ENCODE data around the gene CITED1. TPM values are rescaled to one million over a fixed set of nuclear protein-coding genes. Genes with fewer than 3 reads are reported as not detected.
A peak's percentile ranks its signal among the peaks of the same experiment; 100 is the strongest.

The CITED1 gene
- total RNA-seq: not detected
- total RNA-seq (2013): 0.20 TPM
- total RNA-seq: 0 to 0.13 (median 0) reads per million in 29 experiments

GRCh38 chrX:72305286-72306084, at the start of gene CITED1:
CITED1 (minus strand) TSS chrX:72305914; CDS start chrX:72302869, 3,045 bp downstream.
- peak within 1 kb of the TSS; percentile 50 to 64 for H3K4me3 ChIP-seq (ENCODE audit: control insufficient read depth in 1 of 2, extremely low read depth in 1 of 2, low read length in 1 of 2)
- CTCF ChIA-PET: no interaction called here
- peaks cover 60 to 78% of the 10 kb centered on the region in 2 donors for H3K27me3 Mint-ChIP-seq

GRCh38 chrX:72352786-72353185, 47.1 kb upstream of the CITED1 start:
- Mint-ChIP-seq H3K27ac (no peak overlapping the region), H3K4me1 (no peaks in the 10 kb centered on the region), H3K27me3 (peaks cover 0 to 31% of the 10 kb centered on the region in 2 donors), H3K4me3 (no peak overlapping the region), H3K9me3 (no peaks in the 10 kb centered on the region), H3K36me3 (peaks cover 39% of the 10 kb centered on the region)
- Histone ChIP-seq H3K9me3 (no peaks in the 10 kb centered on the region), H3K4me1 (ENCODE audit: control insufficient read depth in 1 of 2, extremely low read depth in 1 of 2, insufficient read depth in 2 of 2, low read length in 2 of 2) (no peaks in the 10 kb centered on the region), H3K27me3 (replicated peaks in 1 of 2; ENCODE audit: control insufficient read depth in 2 of 2, extremely low read depth in 1 of 2, insufficient read depth in 2 of 2, low read length in 1 of 2) (no peaks in the 10 kb centered on the region), H3K36me3 (ENCODE audit: control insufficient read depth in 2 of 2, extremely low read depth in 1 of 2, insufficient read depth in 1 of 2, low read length in 1 of 2) (peaks cover 0 to 3% of the 10 kb centered on the region in 2 donors), H3K27ac (ENCODE audit: low read length) (no peak overlapping the region), H3K4me3 (ENCODE audit: control insufficient read depth in 1 of 2, extremely low read depth in 1 of 2, low read length in 1 of 2) (no peak overlapping the region)
- ChIA-PET CTCF (no interaction called here), POLR2A (no interaction called here)
- WGBS (ENCODE audit: insufficient coverage): no CpG with 5 or more reads among the region's 3 CpGs
- no peak for DNase-seq
- no peak for ATAC-seq (replicated peaks in 1 of 4)

More at GRCh38 chrX:72305286-72306084, at the start of gene CITED1:
- H3K27ac ChIP-seq (ENCODE audit: low read length): no peak within 1 kb of the TSS
- H3K4me1 ChIP-seq (ENCODE audit: control insufficient read depth in 1 of 2, extremely low read depth in 1 of 2, insufficient read depth in 2 of 2, low read length in 2 of 2): peaks cover 3 to 40% of the 10 kb centered on the region in 2 experiments
- Mint-ChIP-seq H3K9me3 (no peaks in the 10 kb centered on the region), H3K4me3 (peak within 1 kb of the TSS; percentile 82 to 91 (median 83)), H3K4me1 (peaks cover 27 to 37% (median 36%) of the 10 kb centered on the region in 3 donors), H3K27ac (no peak within 1 kb of the TSS), H3K36me3 (no peaks in the 10 kb centered on the region)
- under 1% methylated on average over 34 of the region's 68 CpGs for WGBS (ENCODE audit: insufficient coverage)
- no peaks in the 10 kb centered on the region for H3K36me3 ChIP-seq (ENCODE audit: control insufficient read depth in 2 of 2, extremely low read depth in 1 of 2, insufficient read depth in 1 of 2, low read length in 1 of 2)
- peaks cover 9 to 72% of the 10 kb centered on the region in 2 experiments for H3K27me3 ChIP-seq (replicated peaks in 1 of 2; ENCODE audit: control insufficient read depth in 2 of 2, extremely low read depth in 1 of 2, insufficient read depth in 2 of 2, low read length in 1 of 2)
- ATAC-seq (replicated peaks in 1 of 4): peak in 3 of 4 experiments; percentile 25 to 31 (median 26)
- H3K9me3 ChIP-seq: no peaks in the 10 kb centered on the region
- peak in 3 of 35 experiments; percentile 1 to 24 (median 8) for DNase-seq
- POLR2A ChIA-PET: interaction anchor here in 1 of 2 donors (0.7 kb wide), 1 partner anchor 67 kb away, joined by 3 read pairs; the partner anchor contains the start of gene ERCC6L

- H3K36me3 Mint-ChIP-seq: peaks cover 38% of the 10 kb centered on the region
- DNase-seq: no peak
- H3K4me3 ChIP-seq (ENCODE audit: control insufficient read depth in 1 of 2, extremely low read depth in 1 of 2, low read length in 1 of 2): no peak overlapping the region
- peaks cover 0 to 3% of the 10 kb centered on the region in 2 donors for H3K36me3 ChIP-seq (ENCODE audit: control insufficient read depth in 2 of 2, extremely low read depth in 1 of 2, insufficient read depth in 1 of 2, low read length in 1 of 2)
- ChIA-PET POLR2A (no interaction called here), CTCF (no interaction called here)
- H3K4me3 Mint-ChIP-seq: no peak overlapping the region
- WGBS (ENCODE audit: insufficient coverage): 88% methylated on average over 1 of the region's 8 CpGs
- no peaks in the 10 kb centered on the region for H3K9me3 Mint-ChIP-seq
- no peak overlapping the region for H3K27ac ChIP-seq (ENCODE audit: low read length)
- H3K4me1 Mint-ChIP-seq: no peaks in the 10 kb centered on the region
- ATAC-seq (replicated peaks in 1 of 4): no peak
- no peaks in the 10 kb centered on the region for H3K9me3 ChIP-seq
- H3K27me3 ChIP-seq (replicated peaks in 1 of 2; ENCODE audit: control insufficient read depth in 2 of 2, extremely low read depth in 1 of 2, insufficient read depth in 2 of 2, low read length in 1 of 2): no peaks in the 10 kb centered on the region
- H3K27me3 Mint-ChIP-seq: peaks cover 0 to 23% of the 10 kb centered on the region in 2 donors
- no peak overlapping the region for H3K27ac Mint-ChIP-seq
- H3K4me1 ChIP-seq (ENCODE audit: control insufficient read depth in 1 of 2, extremely low read depth in 1 of 2, insufficient read depth in 2 of 2, low read length in 2 of 2): no peaks in the 10 kb centered on the region
Measured at GRCh38 chrX:72351606-72352334, 46.1 kb upstream of the CITED1 start.

GRCh38 chrX:72349190-72349589, 43.5 kb upstream of the CITED1 start:
- H3K4me3 ChIP-seq (ENCODE audit: control insufficient read depth in 1 of 2, extremely low read depth in 1 of 2, low read length in 1 of 2): no peak overlapping the region
- ChIA-PET CTCF (interaction anchor here in 1 of 2 donors (0.5 kb wide), 1 partner anchor 34 kb away, joined by 5 read pairs; no protein-coding TSS in a partner anchor), POLR2A (no interaction called here)
- H3K27me3 ChIP-seq (replicated peaks in 1 of 2; ENCODE audit: control insufficient read depth in 2 of 2, extremely low read depth in 1 of 2, insufficient read depth in 2 of 2, low read length in 1 of 2): no peaks in the 10 kb centered on the region
- H3K9me3 ChIP-seq: no peaks in the 10 kb centered on the region
- peaks cover 28% of the 10 kb centered on the region for H3K36me3 Mint-ChIP-seq
- no peak for ATAC-seq (replicated peaks in 1 of 4)
- H3K27ac Mint-ChIP-seq: no peak overlapping the region
- no peaks in the 10 kb centered on the region for H3K9me3 Mint-ChIP-seq
- H3K4me3 Mint-ChIP-seq: no peak overlapping the region
- DNase-seq: no peak
- no peaks in the 10 kb centered on the region for H3K4me1 ChIP-seq (ENCODE audit: control insufficient read depth in 1 of 2, extremely low read depth in 1 of 2, insufficient read depth in 2 of 2, low read length in 2 of 2)
- H3K4me1 Mint-ChIP-seq: no peaks in the 10 kb centered on the region
- no peak overlapping the region for H3K27ac ChIP-seq (ENCODE audit: low read length)
- peaks cover 0 to 3% of the 10 kb centered on the region in 2 donors for H3K36me3 ChIP-seq (ENCODE audit: control insufficient read depth in 2 of 2, extremely low read depth in 1 of 2, insufficient read depth in 1 of 2, low read length in 1 of 2)
- H3K27me3 Mint-ChIP-seq: peaks cover 0 to 15% of the 10 kb centered on the region in 2 donors
- WGBS (ENCODE audit: insufficient coverage): 18% methylated on average over 3 of the region's 3 CpGs

GRCh38 chrX:72348247-72348979, 42.7 kb upstream of the CITED1 start:
- Histone ChIP-seq H3K4me3 (ENCODE audit: control insufficient read depth in 1 of 2, extremely low read depth in 1 of 2, low read length in 1 of 2) (no peak overlapping the region), H3K27me3 (replicated peaks in 1 of 2; ENCODE audit: control insufficient read depth in 2 of 2, extremely low read depth in 1 of 2, insufficient read depth in 2 of 2, low read length in 1 of 2) (no peaks in the 10 kb centered on the region), H3K4me1 (ENCODE audit: control insufficient read depth in 1 of 2, extremely low read depth in 1 of 2, insufficient read depth in 2 of 2, low read length in 2 of 2) (no peaks in the 10 kb centered on the region), H3K9me3 (no peaks in the 10 kb centered on the region), H3K36me3 (ENCODE audit: control insufficient read depth in 2 of 2, extremely low read depth in 1 of 2, insufficient read depth in 1 of 2, low read length in 1 of 2) (peaks cover 0 to 3% of the 10 kb centered on the region in 2 donors), H3K27ac (ENCODE audit: low read length) (no peak overlapping the region)
- no peaks in the 10 kb centered on the region for H3K4me1 Mint-ChIP-seq
- no peak overlapping the region for H3K27ac Mint-ChIP-seq
- DNase-seq (no peak), ATAC-seq (replicated peaks in 1 of 4) (no peak)
- no peak overlapping the region for H3K4me3 Mint-ChIP-seq
- peaks cover 28% of the 10 kb centered on the region for H3K36me3 Mint-ChIP-seq
- 96% methylated on average over 3 of the region's 5 CpGs for WGBS (ENCODE audit: insufficient coverage)
- H3K27me3 Mint-ChIP-seq: peaks cover 0 to 14% of the 10 kb centered on the region in 2 donors
- CTCF ChIA-PET: no interaction called here
- no peaks in the 10 kb centered on the region for H3K9me3 Mint-ChIP-seq
- POLR2A ChIA-PET: interaction anchor here in 1 of 2 donors (0.5 kb wide), 1 partner anchor 1989 kb away, joined by 4 read pairs; no protein-coding TSS in a partner anchor

- H3K27ac ChIP-seq (ENCODE audit: low read length): no peak overlapping the region
- Mint-ChIP-seq H3K9me3 (no peaks in the 10 kb centered on the region), H3K27ac (no peak overlapping the region), H3K4me3 (no peak overlapping the region), H3K4me1 (no peaks in the 10 kb centered on the region), H3K36me3 (peaks cover 28% of the 10 kb centered on the region), H3K27me3 (peaks cover 0 to 14% of the 10 kb centered on the region in 2 donors)
- no CpG with 5 or more reads among the region's 2 CpGs for WGBS (ENCODE audit: insufficient coverage)
- H3K4me3 ChIP-seq (ENCODE audit: control insufficient read depth in 1 of 2, extremely low read depth in 1 of 2, low read length in 1 of 2): no peak overlapping the region
- no peaks in the 10 kb centered on the region for H3K27me3 ChIP-seq (replicated peaks in 1 of 2; ENCODE audit: control insufficient read depth in 2 of 2, extremely low read depth in 1 of 2, insufficient read depth in 2 of 2, low read length in 1 of 2)
- H3K9me3 ChIP-seq: no peaks in the 10 kb centered on the region
- ChIA-PET CTCF (no interaction called here), POLR2A (interaction anchor here in 1 of 2 donors (0.5 kb wide), 1 partner anchor 1988 kb away, joined by 4 read pairs; no protein-coding TSS in a partner anchor)
- DNase-seq (no peak), ATAC-seq (replicated peaks in 1 of 4) (no peak)
- H3K36me3 ChIP-seq (ENCODE audit: control insufficient read depth in 2 of 2, extremely low read depth in 1 of 2, insufficient read depth in 1 of 2, low read length in 1 of 2): peaks cover 0 to 3% of the 10 kb centered on the region in 2 donors
- H3K4me1 ChIP-seq (ENCODE audit: control insufficient read depth in 1 of 2, extremely low read depth in 1 of 2, insufficient read depth in 2 of 2, low read length in 2 of 2): no peaks in the 10 kb centered on the region
Measured at GRCh38 chrX:72347366-72347765, 41.7 kb upstream of the CITED1 start.
